Osteocyte (in vitro differentiated cells): ENCODE measurements around the gene TMEM11. TPM values are rescaled to one million over a fixed set of nuclear protein-coding genes. Genes with fewer than 3 reads are reported as not detected.

Experiments
- DNase-seq: peaks from one replicate; pipeline ENCODE4 v3.0.0; 2021; ENCODE audit warnings: mixed read lengths; ENCODE audit not compliant: unreplicated experiment; ENCODE audit errors: extremely low spot score
- H3K27ac Mint-ChIP-seq: one replicate; pipeline ENCODE4 v1.8.0; 2021; ENCODE audit warnings: mild to moderate bottlenecking, mixed read lengths; ENCODE audit not compliant: unreplicated experiment
- H3K27me3 Mint-ChIP-seq: one replicate; pipeline ENCODE4 v1.8.0; 2021; ENCODE audit warnings: mixed read lengths; ENCODE audit not compliant: unreplicated experiment
- H3K36me3 Mint-ChIP-seq: one replicate; pipeline ENCODE4 v1.8.0; 2021; ENCODE audit warnings: mixed read lengths; ENCODE audit not compliant: unreplicated experiment
- H3K4me1 Mint-ChIP-seq: one replicate; pipeline ENCODE4 v1.8.0; 2021; ENCODE audit warnings: mixed read lengths; ENCODE audit not compliant: unreplicated experiment
- H3K4me3 Mint-ChIP-seq: one replicate; pipeline ENCODE4 v1.8.0; 2021; ENCODE audit warnings: mild to moderate bottlenecking, moderate library complexity, mixed read lengths; ENCODE audit not compliant: unreplicated experiment
- H3K9me3 Mint-ChIP-seq: one replicate; pipeline ENCODE4 v1.8.0; 2021; ENCODE audit warnings: mixed read lengths; ENCODE audit not compliant: unreplicated experiment
- CTCF ChIP-seq: fragments of 200-600 bp; sonication (generic); IDR thresholded peaks from 2 replicates; pipeline ENCODE4 v1.5.0; 2021; ENCODE audit warnings: antibody characterized with exemption, mild to moderate bottlenecking, moderate library complexity
- total RNA-seq: library from RNA; stranded (reverse); gene quantifications from 2 replicates; pipeline ENCODE4 v1.2.1, GENCODE V29; 2021

The TMEM11 gene
- total RNA-seq, 1 donor from 2014 or later = 21.5 TPM

GRCh38 chr17:21174713-21175112 is 39.2 kb downstream of the TMEM11 start:
- no peaks in the 10 kb centered on the region for H3K4me1 Mint-ChIP-seq

DNA sequence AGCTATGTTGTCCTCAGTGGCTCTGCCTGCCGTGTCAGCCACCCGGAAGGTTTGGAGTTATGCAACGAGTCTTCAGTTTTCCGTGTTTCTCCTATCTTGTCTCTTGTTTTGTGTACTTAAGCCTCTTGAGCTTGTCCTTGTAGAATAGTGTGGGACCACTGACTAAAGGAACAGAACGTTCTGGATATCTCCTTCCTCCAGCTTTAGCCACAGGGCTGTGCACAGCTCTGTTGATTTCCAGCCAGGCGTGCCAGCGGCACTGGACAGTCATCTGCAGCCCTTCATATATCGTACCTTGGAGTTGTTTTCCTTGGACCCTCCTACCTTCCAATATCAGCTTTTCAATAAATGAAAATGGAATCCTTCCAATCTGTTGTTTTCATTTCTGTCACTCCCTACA is 39.8 kb downstream of the TMEM11 start:
- Mint-ChIP-seq H3K4me3 (no peak overlapping the region), H3K4me1 (no peaks in the 10 kb centered on the region), H3K27ac (no peak overlapping the region), H3K27me3 (no peaks in the 10 kb centered on the region), H3K9me3 (no peaks in the 10 kb centered on the region), H3K36me3 (peaks cover 12% of the 10 kb centered on the region)
- TF ChIP-seq CTCF = no peak
- no peak for DNase-seq

More at GRCh38 chr17:21174713-21175112, 39.2 kb downstream of the TMEM11 start:
- Mint-ChIP-seq H3K9me3 (no peaks in the 10 kb centered on the region), H3K4me3 (no peak overlapping the region), H3K27me3 (no peaks in the 10 kb centered on the region), H3K27ac (no peak overlapping the region), H3K36me3 (peaks cover 12% of the 10 kb centered on the region)
- no peak for TF ChIP-seq CTCF
- no peak for DNase-seq

- H3K27ac Mint-ChIP-seq = no peak overlapping the region
- DNase-seq = no peak
- no peaks in the 10 kb centered on the region for H3K27me3 Mint-ChIP-seq
- peaks cover 11% of the 10 kb centered on the region for H3K36me3 Mint-ChIP-seq
- TF ChIP-seq CTCF = no peak
- H3K9me3 Mint-ChIP-seq = no peaks in the 10 kb centered on the region
- no peaks in the 10 kb centered on the region for H3K4me1 Mint-ChIP-seq
- H3K4me3 Mint-ChIP-seq = no peak overlapping the region
These were observed 40.4 kb downstream of the TMEM11 start for GRCh38 chr17:21173543-21173942.

GRCh38 chr17:21172846-21173245 is 41.1 kb downstream of the TMEM11 start:
- Mint-ChIP-seq H3K4me3 (no peak overlapping the region), H3K9me3 (no peaks in the 10 kb centered on the region), H3K36me3 (peaks cover 11% of the 10 kb centered on the region), H3K27me3 (no peaks in the 10 kb centered on the region), H3K27ac (no peak overlapping the region), H3K4me1 (no peaks in the 10 kb centered on the region)
- no peak for TF ChIP-seq CTCF
- no peak for DNase-seq

DNA sequence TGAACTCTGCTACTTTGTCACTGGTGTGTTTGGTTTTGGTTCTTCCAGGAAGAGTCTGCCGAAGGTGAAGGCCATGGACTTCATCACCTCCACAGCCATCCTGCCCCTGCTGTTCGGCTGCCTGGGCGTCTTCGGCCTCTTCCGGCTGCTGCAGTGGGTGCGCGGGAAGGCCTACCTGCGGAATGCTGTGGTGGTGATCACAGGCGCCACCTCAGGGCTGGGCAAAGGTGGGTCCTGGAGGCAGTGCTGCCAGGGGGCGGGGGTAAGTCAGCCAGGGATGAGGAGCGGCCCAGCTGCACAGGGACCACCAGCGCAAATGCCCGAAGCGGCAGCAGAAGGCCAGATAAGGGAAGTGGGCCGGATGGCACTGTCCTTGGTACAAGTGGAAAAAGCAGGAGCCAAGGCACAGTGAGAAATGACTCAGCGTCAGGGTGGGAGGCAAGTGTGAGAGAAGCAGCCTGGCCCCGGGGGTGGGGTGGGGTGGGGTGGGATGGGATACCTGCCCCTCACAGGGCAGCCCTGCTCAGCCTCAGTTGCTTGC is 41.9 kb downstream of the TMEM11 start:
- TF ChIP-seq CTCF = no peak
- H3K4me3 Mint-ChIP-seq = no peak overlapping the region
- H3K27me3 Mint-ChIP-seq = no peaks in the 10 kb centered on the region
- no peak overlapping the region for H3K27ac Mint-ChIP-seq
- no peaks in the 10 kb centered on the region for H3K9me3 Mint-ChIP-seq
- H3K36me3 Mint-ChIP-seq = peaks cover 11% of the 10 kb centered on the region
- H3K4me1 Mint-ChIP-seq = no peaks in the 10 kb centered on the region
- DNase-seq = no peak
